SK-N-SH treated with all-trans-retinoic acid at 6 μM for 48 hours (cell line): ENCODE measurements around the gene SETD1A.
A peak's percentile ranks its signal among the peaks of the same experiment; 100 is the strongest.

Experiments used
- ATAC-seq: fragments of 200-7000 bp; cut with Tn5 transposase; 3 replicates; pipeline ENCODE4 v1.9.1; 2020; ENCODE audit warnings: mild to moderate bottlenecking, moderate library complexity
- ARNTL ChIP-seq: fragments of 450-650 bp; formaldehyde crosslinking; IDR thresholded peaks from 2 replicates; pipeline ENCODE4 v1.5.0; 2020; ENCODE audit warnings: low read depth, mild to moderate bottlenecking, moderate library complexity, borderline replicate concordance
- BACH2 ChIP-seq: fragments of 250-450 bp; sonication (Bioruptor Pico); IDR thresholded peaks from 2 replicates; pipeline ENCODE4 v1.9.0; 2021; ENCODE audit warnings: mild to moderate bottlenecking, borderline replicate concordance
- CSDC2 ChIP-seq: fragments of 250-450 bp; sonication (Bioruptor Pico); IDR thresholded peaks from 2 replicates; pipeline ENCODE4 v1.5.0; 2020; ENCODE audit warnings: mild to moderate bottlenecking, moderate library complexity
- CSRNP3 ChIP-seq: fragments of 250-450 bp; sonication (Bioruptor Pico); IDR thresholded peaks from 2 replicates; pipeline ENCODE4 v1.5.1; 2021; ENCODE audit warnings: mild to moderate bottlenecking, moderate library complexity
- ESRRG ChIP-seq: fragments of 250-450 bp; sonication (Bioruptor Pico); IDR thresholded peaks from 2 replicates; pipeline ENCODE4 v1.6.1; 2021; ENCODE audit warnings: mild to moderate bottlenecking
- GLIS3 ChIP-seq: fragments of 250-450 bp; sonication (Bioruptor Pico); IDR thresholded peaks from 2 replicates; pipeline ENCODE4 v1.5.0; 2020; ENCODE audit warnings: mild to moderate bottlenecking, moderate library complexity
- ISL1 ChIP-seq: fragments of 250-450 bp; sonication (Bioruptor Pico); IDR thresholded peaks from 2 replicates; pipeline ENCODE4 v2.1.2; 2022; ENCODE audit warnings: mild to moderate bottlenecking, moderate library complexity
- OSR1 ChIP-seq: fragments of 250-450 bp; sonication (Bioruptor Pico); IDR thresholded peaks from 2 replicates; pipeline ENCODE4 v1.8.0; 2022; ENCODE audit warnings: moderate library complexity, mild to moderate bottlenecking, inconsistent platforms
- POU6F1 ChIP-seq: fragments of 250-450 bp; sonication (Bioruptor Pico); IDR thresholded peaks from 2 replicates; pipeline ENCODE4 v1.8.0; 2021; ENCODE audit warnings: low read depth, mild to moderate bottlenecking, moderate library complexity, borderline replicate concordance
- PPARA ChIP-seq: fragments of 250-450 bp; sonication (Bioruptor Pico); IDR thresholded peaks from 2 replicates; pipeline ENCODE4 v1.5.0; 2020; ENCODE audit warnings: mild to moderate bottlenecking, borderline replicate concordance
- SNAI2 ChIP-seq: fragments of 250-450 bp; sonication (Bioruptor Pico); IDR thresholded peaks from 2 replicates; pipeline ENCODE4 v1.5.0; 2020; ENCODE audit warnings: mild to moderate bottlenecking, moderate library complexity
- TOX ChIP-seq: fragments of 250-450 bp; sonication (Bioruptor Pico); IDR thresholded peaks from 2 replicates; pipeline ENCODE4 v1.8.0; 2021; ENCODE audit warnings: mild to moderate bottlenecking, moderate library complexity, borderline replicate concordance
- ZC3H10 ChIP-seq: fragments of 250-450 bp; sonication (Bioruptor Pico); IDR thresholded peaks from 2 replicates; pipeline ENCODE4 v1.5.1; 2021; ENCODE audit warnings: mild to moderate bottlenecking, moderate library complexity
- ZFP3 ChIP-seq: fragments of 250-450 bp; sonication (Bioruptor Pico); IDR thresholded peaks from 2 replicates; pipeline ENCODE4 v1.5.0; 2020; ENCODE audit warnings: mild to moderate bottlenecking, moderate library complexity
- ZFP30 ChIP-seq: fragments of 450-650 bp; formaldehyde crosslinking; IDR thresholded peaks from 2 replicates; pipeline ENCODE4 v1.5.0; 2022; ENCODE audit warnings: mild to moderate bottlenecking, moderate library complexity
- ZNF565 ChIP-seq: fragments of 450-650 bp; formaldehyde crosslinking; conservative IDR thresholded peaks from 2 replicates; pipeline ENCODE4 v1.5.0; 2020; ENCODE audit warnings: low read depth, mild to moderate bottlenecking, moderate library complexity
- ZNF70 ChIP-seq: fragments of 450-650 bp; formaldehyde crosslinking; IDR thresholded peaks from 2 replicates; pipeline ENCODE4 v1.5.0; 2020; ENCODE audit warnings: mild to moderate bottlenecking, moderate library complexity
- ZNF8 ChIP-seq: fragments of 450-650 bp; formaldehyde crosslinking; IDR thresholded peaks from 2 replicates; pipeline ENCODE4 v1.5.0; 2020; ENCODE audit warnings: mild to moderate bottlenecking, moderate library complexity
- TF ChIP-seq, protein P1 (sequence below): fragments of 250-450 bp; sonication (Bioruptor Pico); IDR thresholded peaks from 2 replicates; pipeline ENCODE4 v1.5.0; 2020; ENCODE audit warnings: mild to moderate bottlenecking, moderate library complexity
- TF ChIP-seq, protein P2 (sequence below): fragments of 250-450 bp; sonication (Bioruptor Pico); IDR thresholded peaks from 2 replicates; pipeline ENCODE4 v1.5.1; 2020; ENCODE audit warnings: low read depth, mild to moderate bottlenecking, moderate library complexity
- TF ChIP-seq, protein P3 (sequence below): fragments of 250-450 bp; sonication (Bioruptor Pico); IDR thresholded peaks from 2 replicates; pipeline ENCODE4 v1.8.0; 2020; ENCODE audit warnings: mild to moderate bottlenecking, moderate library complexity, borderline replicate concordance

Gene SETD1A

DNA sequence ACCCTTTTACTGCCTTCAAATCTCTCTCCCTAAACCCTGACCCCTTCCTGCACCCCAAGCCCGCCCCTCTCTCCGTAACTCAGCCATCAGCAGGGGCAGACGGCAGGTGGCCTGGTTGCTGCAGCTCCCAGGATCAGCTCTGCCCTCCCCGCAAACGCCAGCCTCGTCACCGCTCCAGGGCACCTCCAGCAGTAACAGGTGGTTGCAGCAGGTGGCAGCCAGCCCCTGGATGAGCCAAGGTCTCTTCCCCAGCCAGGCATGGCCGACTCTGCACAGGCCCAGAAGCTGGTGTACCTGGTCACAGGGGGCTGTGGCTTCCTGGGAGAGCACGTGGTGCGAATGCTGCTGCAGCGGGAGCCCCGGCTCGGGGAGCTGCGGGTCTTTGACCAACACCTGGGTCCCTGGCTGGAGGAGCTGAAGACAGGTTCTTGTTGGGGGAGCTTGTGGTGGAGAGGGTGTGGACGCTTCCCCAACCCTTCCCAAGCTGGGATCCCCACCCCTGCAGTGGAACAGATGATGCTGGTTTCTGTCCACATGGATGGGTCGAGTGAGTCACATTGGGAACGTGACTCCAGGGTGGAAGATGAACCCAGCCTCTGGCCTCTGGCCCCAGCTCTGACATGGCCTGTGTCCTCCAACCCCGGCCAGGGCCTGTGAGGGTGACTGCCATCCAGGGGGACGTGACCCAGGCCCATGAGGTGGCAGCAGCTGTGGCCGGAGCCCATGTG is 28.0 kb downstream of the SETD1A start:
- TF ChIP-seq BACH2 (CRISPR knock-in tag) (no peak), ZNF70 (CRISPR knock-in tag) (no peak), ESRRG (no peak), ZNF8 (CRISPR knock-in tag) (no peak), ZFP30 (CRISPR knock-in tag) (no peak), ZNF565 (CRISPR knock-in tag) (no peak), ISL1 (CRISPR knock-in tag) (no peak), PPARA (no peak), TOX (no peak), CSRNP3 (CRISPR knock-in tag) (no peak), ZC3H10 (CRISPR knock-in tag) (no peak), GLIS3 (no peak), ZFP3 (no peak), SNAI2 (CRISPR knock-in tag) (no peak), CSDC2 (CRISPR knock-in tag) (no peak), ARNTL (CRISPR knock-in tag) (no peak), OSR1 (CRISPR knock-in tag) (no peak)
- TF ChIP-seq, protein P1, sequence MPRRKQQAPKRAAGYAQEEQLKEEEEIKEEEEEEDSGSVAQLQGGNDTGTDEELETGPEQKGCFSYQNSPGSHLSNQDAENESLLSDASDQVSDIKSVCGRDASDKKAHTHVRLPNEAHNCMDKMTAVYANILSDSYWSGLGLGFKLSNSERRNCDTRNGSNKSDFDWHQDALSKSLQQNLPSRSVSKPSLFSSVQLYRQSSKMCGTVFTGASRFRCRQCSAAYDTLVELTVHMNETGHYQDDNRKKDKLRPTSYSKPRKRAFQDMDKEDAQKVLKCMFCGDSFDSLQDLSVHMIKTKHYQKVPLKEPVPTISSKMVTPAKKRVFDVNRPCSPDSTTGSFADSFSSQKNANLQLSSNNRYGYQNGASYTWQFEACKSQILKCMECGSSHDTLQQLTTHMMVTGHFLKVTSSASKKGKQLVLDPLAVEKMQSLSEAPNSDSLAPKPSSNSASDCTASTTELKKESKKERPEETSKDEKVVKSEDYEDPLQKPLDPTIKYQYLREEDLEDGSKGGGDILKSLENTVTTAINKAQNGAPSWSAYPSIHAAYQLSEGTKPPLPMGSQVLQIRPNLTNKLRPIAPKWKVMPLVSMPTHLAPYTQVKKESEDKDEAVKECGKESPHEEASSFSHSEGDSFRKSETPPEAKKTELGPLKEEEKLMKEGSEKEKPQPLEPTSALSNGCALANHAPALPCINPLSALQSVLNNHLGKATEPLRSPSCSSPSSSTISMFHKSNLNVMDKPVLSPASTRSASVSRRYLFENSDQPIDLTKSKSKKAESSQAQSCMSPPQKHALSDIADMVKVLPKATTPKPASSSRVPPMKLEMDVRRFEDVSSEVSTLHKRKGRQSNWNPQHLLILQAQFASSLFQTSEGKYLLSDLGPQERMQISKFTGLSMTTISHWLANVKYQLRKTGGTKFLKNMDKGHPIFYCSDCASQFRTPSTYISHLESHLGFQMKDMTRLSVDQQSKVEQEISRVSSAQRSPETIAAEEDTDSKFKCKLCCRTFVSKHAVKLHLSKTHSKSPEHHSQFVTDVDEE (CRISPR knock-in tag), result no peak
- TF ChIP-seq, protein P2, sequence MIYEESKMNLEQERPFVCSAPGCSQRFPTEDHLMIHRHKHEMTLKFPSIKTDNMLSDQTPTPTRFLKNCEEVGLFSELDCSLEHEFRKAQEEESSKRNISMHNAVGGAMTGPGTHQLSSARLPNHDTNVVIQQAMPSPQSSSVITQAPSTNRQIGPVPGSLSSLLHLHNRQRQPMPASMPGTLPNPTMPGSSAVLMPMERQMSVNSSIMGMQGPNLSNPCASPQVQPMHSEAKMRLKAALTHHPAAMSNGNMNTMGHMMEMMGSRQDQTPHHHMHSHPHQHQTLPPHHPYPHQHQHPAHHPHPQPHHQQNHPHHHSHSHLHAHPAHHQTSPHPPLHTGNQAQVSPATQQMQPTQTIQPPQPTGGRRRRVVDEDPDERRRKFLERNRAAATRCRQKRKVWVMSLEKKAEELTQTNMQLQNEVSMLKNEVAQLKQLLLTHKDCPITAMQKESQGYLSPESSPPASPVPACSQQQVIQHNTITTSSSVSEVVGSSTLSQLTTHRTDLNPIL (CRISPR knock-in tag), result no peak
- TF ChIP-seq, protein P3, sequence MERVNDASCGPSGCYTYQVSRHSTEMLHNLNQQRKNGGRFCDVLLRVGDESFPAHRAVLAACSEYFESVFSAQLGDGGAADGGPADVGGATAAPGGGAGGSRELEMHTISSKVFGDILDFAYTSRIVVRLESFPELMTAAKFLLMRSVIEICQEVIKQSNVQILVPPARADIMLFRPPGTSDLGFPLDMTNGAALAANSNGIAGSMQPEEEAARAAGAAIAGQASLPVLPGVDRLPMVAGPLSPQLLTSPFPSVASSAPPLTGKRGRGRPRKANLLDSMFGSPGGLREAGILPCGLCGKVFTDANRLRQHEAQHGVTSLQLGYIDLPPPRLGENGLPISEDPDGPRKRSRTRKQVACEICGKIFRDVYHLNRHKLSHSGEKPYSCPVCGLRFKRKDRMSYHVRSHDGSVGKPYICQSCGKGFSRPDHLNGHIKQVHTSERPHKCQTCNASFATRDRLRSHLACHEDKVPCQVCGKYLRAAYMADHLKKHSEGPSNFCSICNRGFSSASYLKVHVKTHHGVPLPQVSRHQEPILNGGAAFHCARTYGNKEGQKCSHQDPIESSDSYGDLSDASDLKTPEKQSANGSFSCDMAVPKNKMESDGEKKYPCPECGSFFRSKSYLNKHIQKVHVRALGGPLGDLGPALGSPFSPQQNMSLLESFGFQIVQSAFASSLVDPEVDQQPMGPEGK (CRISPR knock-in tag), result no peak
- ATAC-seq, result peak; percentile 32

DNA sequence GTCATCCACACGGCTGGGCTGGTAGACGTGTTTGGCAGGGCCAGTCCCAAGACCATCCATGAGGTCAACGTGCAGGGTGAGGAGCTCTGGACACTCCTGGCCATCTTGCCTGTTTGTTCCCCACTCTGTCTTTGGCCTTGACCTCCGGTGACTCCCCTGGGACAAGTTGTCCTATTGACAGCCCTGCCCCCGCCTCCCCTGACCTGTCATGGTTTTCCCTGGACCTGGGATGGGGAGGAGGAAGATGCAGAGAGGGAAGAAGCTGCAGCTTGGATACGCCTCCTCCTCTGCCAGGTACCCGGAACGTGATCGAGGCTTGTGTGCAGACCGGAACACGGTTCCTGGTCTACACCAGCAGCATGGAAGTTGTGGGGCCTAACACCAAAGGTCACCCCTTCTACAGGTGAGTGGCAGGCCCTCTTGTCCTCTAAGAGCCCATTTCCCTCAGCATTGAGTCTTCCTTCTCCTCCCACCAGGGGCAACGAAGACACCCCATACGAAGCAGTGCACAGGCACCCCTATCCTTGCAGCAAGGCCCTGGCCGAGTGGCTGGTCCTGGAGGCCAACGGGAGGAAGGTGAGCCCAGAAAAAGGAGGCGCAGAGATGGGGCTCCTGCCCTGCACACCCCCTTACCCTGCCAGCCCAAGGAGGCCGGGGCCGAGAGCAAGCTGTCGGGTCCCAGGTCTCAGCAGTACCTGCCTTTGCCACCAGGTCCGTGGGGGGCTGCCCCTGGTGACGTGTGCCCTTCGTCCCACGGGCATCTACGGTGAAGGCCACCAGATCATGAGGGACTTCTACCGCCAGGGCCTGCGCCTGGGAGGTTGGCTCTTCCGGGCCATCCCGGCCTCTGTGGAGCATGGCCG is 28.8 kb downstream of the SETD1A start:
- no peak for ATAC-seq
- no peak for TF ChIP-seq ZFP3
- no peak for TF ChIP-seq ZNF8 (CRISPR knock-in tag)
- no peak for TF ChIP-seq POU6F1 (CRISPR knock-in tag)
- TF ChIP-seq ZNF70 (CRISPR knock-in tag), result no peak
- TF ChIP-seq CSRNP3 (CRISPR knock-in tag), result no peak
- TF ChIP-seq BACH2 (CRISPR knock-in tag), result no peak
- TF ChIP-seq, protein P2 (CRISPR knock-in tag), result no peak
- no peak for TF ChIP-seq ARNTL (CRISPR knock-in tag)
- no peak for TF ChIP-seq OSR1 (CRISPR knock-in tag)
- TF ChIP-seq, protein P1 (CRISPR knock-in tag), result no peak
- no peak for TF ChIP-seq PPARA
- TF ChIP-seq ISL1 (CRISPR knock-in tag), result no peak
- TF ChIP-seq SNAI2 (CRISPR knock-in tag), result no peak
- TF ChIP-seq ZNF565 (CRISPR knock-in tag), result no peak
